ENCODE data around the gene F10.

Gene F10

DNA sequence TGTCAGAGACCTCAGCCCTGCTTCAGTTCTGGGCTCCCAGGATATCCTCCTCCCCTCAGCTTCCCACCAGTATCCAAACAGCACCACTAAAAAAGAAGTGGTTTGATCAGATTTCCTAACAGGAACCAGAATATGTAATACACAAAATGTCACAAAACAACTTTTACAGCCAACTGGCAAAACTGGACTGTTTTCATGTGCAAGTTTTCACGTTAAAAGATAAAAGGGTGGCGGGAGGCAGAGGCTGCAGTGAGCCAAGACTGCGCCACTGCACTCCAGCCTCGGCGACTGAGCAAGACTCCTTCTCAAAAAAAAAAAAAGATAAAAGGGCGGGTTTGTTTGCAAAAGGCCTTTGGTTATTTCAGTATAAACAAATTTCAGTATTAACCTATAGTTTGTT is 72.8 kb downstream of the F10 start:
- no peak for DNase-seq (ENCODE audit: low spot score)

DNA sequence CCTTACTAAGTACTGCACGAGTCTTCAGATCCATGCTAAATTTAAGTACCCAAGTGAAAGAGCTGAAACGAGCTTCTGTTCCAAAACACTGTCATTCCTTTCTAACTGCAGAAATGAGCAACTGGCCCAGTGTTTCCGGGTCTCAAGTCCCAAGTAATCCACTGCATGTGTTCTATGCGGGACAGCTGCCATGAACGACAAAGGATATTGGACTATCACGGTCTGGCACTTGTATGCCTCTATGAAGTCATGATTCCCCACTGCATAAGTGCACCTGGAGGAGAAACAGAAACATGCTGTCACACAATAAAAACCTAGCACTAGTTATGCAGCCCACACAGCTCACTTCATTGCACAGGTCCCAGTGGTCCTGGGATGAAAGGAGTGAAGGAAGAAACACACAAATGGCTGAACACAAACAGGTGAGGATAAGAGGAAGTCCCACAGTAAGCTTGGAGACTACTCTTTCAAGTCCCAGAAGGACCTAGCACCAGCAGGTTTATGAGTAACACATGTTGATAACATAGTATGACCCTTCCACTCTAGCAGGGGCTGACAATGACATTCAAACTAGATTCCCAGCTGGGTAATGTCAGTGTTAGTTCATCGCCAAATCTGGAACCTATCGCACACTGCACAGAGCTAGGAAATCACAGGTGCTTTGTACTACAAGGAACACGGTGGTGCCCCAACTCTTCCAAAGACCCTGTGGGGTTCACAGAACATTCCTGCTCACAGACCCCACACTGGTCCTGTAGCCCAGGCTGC is 74.6 kb downstream of the F10 start:
- no peak for DNase-seq (ENCODE audit: low spot score)

Data from left forelimb (tissue), 1 donor.